K562 (cell line): Measurements from ENCODE around the gene KIAA0930. TPM values are rescaled to one million over a fixed set of nuclear protein-coding genes. Genes with fewer than 3 reads are reported as not detected.

Experiments
- ARID3A ChIP-seq: IDR thresholded peaks from 2 replicates; pipeline ENCODE4 v1.6.1; 2012; ENCODE audit warnings: low read depth, low read length, improper control_type of control experiment, borderline replicate concordance
- ASH1L ChIP-seq: fragments of 450-650 bp; IDR thresholded peaks from 2 replicates; pipeline ENCODE4 v1.6.1; 2018; ENCODE audit warnings: borderline replicate concordance, mild to moderate bottlenecking, low read depth; ENCODE audit not compliant: partially characterized antibody
- CBX1 ChIP-seq: sonication (generic); IDR thresholded peaks from 2 replicates; pipeline ENCODE4 v1.6.1; 2016; ENCODE audit warnings: antibody characterized with exemption, low read depth, mild to moderate bottlenecking
- CCAR2 ChIP-seq: fragments of 200-400 bp; formaldehyde crosslinking; IDR thresholded peaks from 2 replicates; pipeline ENCODE4 v1.6.1; 2017; ENCODE audit warnings: mild to moderate bottlenecking, low read depth, low read length
- CTCFL ChIP-seq: IDR thresholded peaks from 2 replicates; pipeline ENCODE4 v1.6.1; 2011; ENCODE audit warnings: borderline replicate concordance, low read depth, mild to moderate bottlenecking, moderate library complexity, low read length; ENCODE audit not compliant: insufficient read depth, poor library complexity, severe bottlenecking
- FOXM1 ChIP-seq, 2 experiments: fragments of 450-650 bp in 1 of 2; sonication (generic) in 1 of 2; formaldehyde crosslinking in 1 of 2; IDR thresholded peaks; 2 replicates each; pipeline versions ENCODE4 v1.6.1 to v1.9.0; 2017 to 2022; ENCODE audit warnings: low read depth in 2 of 2, mild to moderate bottlenecking in 2 of 2, missing genetic modification reagents in 1 of 2, moderate library complexity in 1 of 2
- GABPB1 ChIP-seq: sonication (generic); formaldehyde crosslinking; IDR thresholded peaks from 2 replicates; pipeline ENCODE4 v1.8.0; 2022; ENCODE audit warnings: mild to moderate bottlenecking, missing genetic modification reagents
- HCFC1 ChIP-seq: IDR thresholded peaks from 2 replicates; pipeline ENCODE4 v1.6.1; 2012; ENCODE audit warnings: low read depth, low read length, improper control_type of control experiment
- JUND ChIP-seq, 2 experiments: IDR thresholded peaks; 2 replicates in 1 of 2; 3 replicates in 1 of 2; pipeline ENCODE4 v1.6.1; 2011; ENCODE audit warnings: borderline replicate concordance in 2 of 2, low read depth in 2 of 2, low read length in 2 of 2, improper control_type of control experiment in 1 of 2, missing biosample characterization in 1 of 2, missing genetic modification characterization in 1 of 2, missing genetic modification reagents in 1 of 2
- MAX ChIP-seq: sonication (generic); formaldehyde crosslinking; IDR thresholded peaks from 2 replicates; pipeline ENCODE4 v1.9.0; 2022; ENCODE audit warnings: mild to moderate bottlenecking, missing genetic modification reagents
- MAZ ChIP-seq, 2 experiments: fragments of 450-650 bp in 1 of 2; sonication (generic) in 1 of 2; formaldehyde crosslinking; IDR thresholded peaks in 1 of 2; conservative IDR thresholded peaks in 1 of 2; 2 replicates each; pipeline versions ENCODE4 v1.4.0 to v1.5.0; 2020; ENCODE audit warnings: mild to moderate bottlenecking in 1 of 2, missing genetic modification reagents in 1 of 2
- NCOA4 ChIP-seq: fragments of 450-650 bp; IDR thresholded peaks from 2 replicates; pipeline ENCODE4 v1.6.1; 2018; ENCODE audit warnings: mild to moderate bottlenecking; ENCODE audit not compliant: partially characterized antibody
- POLR2AphosphoS2 ChIP-seq: IDR thresholded peaks from 2 replicates; pipeline ENCODE4 v1.6.1; 2012; ENCODE audit warnings: low read length, improper control_type of control experiment
- TCF15 ChIP-seq: fragments of 250-450 bp; sonication (Bioruptor Pico); IDR thresholded peaks from 2 replicates; pipeline ENCODE4 v1.8.0; 2022; ENCODE audit warnings: moderate library complexity, mild to moderate bottlenecking, inconsistent platforms
- TGIF2 ChIP-seq: sonication (generic); formaldehyde crosslinking; IDR thresholded peaks from 2 replicates; pipeline ENCODE4 v1.8.1; 2022; ENCODE audit warnings: mild to moderate bottlenecking, missing genetic modification reagents, moderate library complexity
- UBTF ChIP-seq, 2 experiments: IDR thresholded peaks; 2 replicates each; pipeline ENCODE4 v1.6.1; 2012; ENCODE audit warnings: improper control_type of control experiment in 2 of 2, low read depth in 2 of 2, low read length in 2 of 2, borderline replicate concordance in 1 of 2
- ZNF23 ChIP-seq: fragments of 250-450 bp; sonication (Bioruptor Pico); IDR thresholded peaks from 2 replicates; pipeline ENCODE4 v1.4.0; 2020; ENCODE audit warnings: mild to moderate bottlenecking
- ZNF253 ChIP-seq: fragments of 250-450 bp; sonication (Bioruptor Pico); conservative IDR thresholded peaks from 2 replicates; pipeline ENCODE4 v1.6.1; 2021; ENCODE audit warnings: mild to moderate bottlenecking
- polyA plus RNA-seq, 8 experiments: library from polyadenylated mRNA; depleted of rRNA in 4 of 8; stranded (reverse) in 5 of 8; unstranded in 3 of 8; fragments of >200 nt; fragmentation: Nextera tagmentation in 2 of 8; fragmentation: Illumina TruSeq in 1 of 8; extraction: Ambion mirVana in 2 of 8; extraction: Trizol in 1 of 8; gene quantifications; 2 replicates each; pipeline versions ENCODE4 v1.2.1 to v1.2.3, GENCODE V29; 2011 to 2014; ENCODE audit warnings: inconsistent platforms in 1 of 8, missing spikeins in 1 of 8
- total RNA-seq, 7 experiments: library from RNA; depleted of rRNA in 6 of 7; stranded (reverse); fragments of >200 nt in 6 of 7; fragmentation: Illumina TruSeq in 2 of 7; extraction: Trizol in 2 of 7; gene quantifications; 2 replicates each; pipeline versions ENCODE4 v1.2.1 to v1.2.3, GENCODE V29; 2011 to 2021; ENCODE audit warnings: low replicate concordance in 1 of 7

The KIAA0930 gene
- total and polyA plus RNA-seq, 9 of the 15 experiments (the other 6 are each of a cell fraction or from before 2014, with no cell fraction given): 0.24 to 12.1 (median 6.4) TPM

- TF ChIP-seq ARID3A: no peak
- no peak for TF ChIP-seq GABPB1 (CRISPR knock-in tag)
- TF ChIP-seq ASH1L: no peak
- no peak for TF ChIP-seq UBTF (IDR thresholded peaks at IDR 0.05; ENCODE audit: borderline replicate concordance in 1 of 2, low read depth in 2 of 2, low read length in 2 of 2)
- TF ChIP-seq NCOA4: no peak
- no peak for TF ChIP-seq ZNF23
- TF ChIP-seq HCFC1: no peak
- TF ChIP-seq CCAR2: no peak
- no peak for TF ChIP-seq TCF15
- TF ChIP-seq ZNF253: no peak
- no peak for TF ChIP-seq POLR2AphosphoS2
- TF ChIP-seq JUND (IDR thresholded peaks at IDR 0.05; ENCODE audit: borderline replicate concordance, low read depth, low read length): 0 out of 2 replicates have a peak, but pooled peaks have one; percentile 27
- TF ChIP-seq JUND (tag; IDR thresholded peaks at IDR 0.05; ENCODE audit: borderline replicate concordance, low read depth, low read length): no peak
- TF ChIP-seq MAZ (CRISPR knock-in tag; conservative IDR thresholded peaks at IDR 0.05 in 1 of 2, IDR thresholded peaks at IDR 0.05 in 1 of 2): no peak
- TF ChIP-seq FOXM1 (IDR thresholded peaks at IDR 0.05; ENCODE audit: low read depth): no peak
- no peak for TF ChIP-seq FOXM1 (CRISPR knock-in tag; IDR thresholded peaks at IDR 0.05; ENCODE audit: low read depth)
- TF ChIP-seq CBX1: no peak
- TF ChIP-seq CTCFL: no peak
- no peak for TF ChIP-seq TGIF2 (CRISPR knock-in tag)
- no peak for TF ChIP-seq MAX (CRISPR knock-in tag)
Measured at GRCh38 chr22:45208993-45209838, 31.5 kb downstream of the KIAA0930 start (continued).
